GM06990 (cell line): Measurements from ENCODE around the gene WNT3.

Experiments
- DNase-seq: peaks from one replicate; pipeline ENCODE4 v3.0.0-alpha.2; 2011; ENCODE audit not compliant: insufficient read length; ENCODE audit errors: extremely low read depth
- H3K27me3 ChIP-seq: replicated peaks from 2 replicates; pipeline ENCODE4 v1.6.0; 2011; ENCODE audit warnings: low read length; ENCODE audit not compliant: control insufficient read depth, insufficient read depth
- H3K36me3 ChIP-seq: 2 replicates; pipeline ENCODE4 v1.5.1; 2011; ENCODE audit warnings: low read length; ENCODE audit not compliant: control insufficient read depth, insufficient read depth
- H3K4me3 ChIP-seq: replicated peaks from 2 replicates; pipeline ENCODE4 v1.5.1; 2011; ENCODE audit warnings: low read depth, mild to moderate bottlenecking, control low read depth, low read length
- CTCF ChIP-seq: IDR thresholded peaks from 2 replicates; pipeline ENCODE4 v1.5.1; 2011; ENCODE audit warnings: low read length, control low read depth, mild to moderate bottlenecking, inconsistent platforms; ENCODE audit not compliant: insufficient read depth, poor library complexity, severe bottlenecking

The WNT3 gene

GRCh38 chr17:46787478-46787877 is 31.0 kb downstream of the WNT3 start:
- TF ChIP-seq CTCF, result no peak
- Histone ChIP-seq H3K36me3 (no peaks in the 10 kb centered on the region), H3K27me3 (peaks cover 2% of the 10 kb centered on the region), H3K4me3 (no peak overlapping the region)
- no peak for DNase-seq

DNA sequence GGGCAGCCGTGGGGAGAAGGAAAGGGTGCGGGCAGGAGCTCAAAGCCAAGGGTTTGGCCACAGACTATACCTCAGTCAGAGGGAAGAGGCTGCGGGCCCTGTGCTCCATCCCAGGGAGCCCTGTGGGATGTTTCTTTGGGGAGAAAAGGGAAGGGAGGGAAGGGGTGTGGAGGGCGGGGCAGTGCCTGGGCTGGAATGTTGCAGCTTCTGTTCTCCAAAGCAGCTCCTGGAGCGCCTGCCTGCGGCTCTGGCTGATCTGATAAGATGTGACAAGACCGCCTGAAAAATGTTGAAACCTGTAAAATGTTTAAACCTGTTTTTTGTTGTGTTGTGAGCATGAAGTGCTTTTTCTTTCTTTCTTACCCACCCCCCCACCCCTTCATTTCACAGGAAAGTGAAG is 32.8 kb downstream of the WNT3 start:
- no peak for TF ChIP-seq CTCF
- Histone ChIP-seq H3K4me3 (no peak overlapping the region), H3K27me3 (peaks cover 2% of the 10 kb centered on the region), H3K36me3 (no peaks in the 10 kb centered on the region)
- no peak for DNase-seq

DNA sequence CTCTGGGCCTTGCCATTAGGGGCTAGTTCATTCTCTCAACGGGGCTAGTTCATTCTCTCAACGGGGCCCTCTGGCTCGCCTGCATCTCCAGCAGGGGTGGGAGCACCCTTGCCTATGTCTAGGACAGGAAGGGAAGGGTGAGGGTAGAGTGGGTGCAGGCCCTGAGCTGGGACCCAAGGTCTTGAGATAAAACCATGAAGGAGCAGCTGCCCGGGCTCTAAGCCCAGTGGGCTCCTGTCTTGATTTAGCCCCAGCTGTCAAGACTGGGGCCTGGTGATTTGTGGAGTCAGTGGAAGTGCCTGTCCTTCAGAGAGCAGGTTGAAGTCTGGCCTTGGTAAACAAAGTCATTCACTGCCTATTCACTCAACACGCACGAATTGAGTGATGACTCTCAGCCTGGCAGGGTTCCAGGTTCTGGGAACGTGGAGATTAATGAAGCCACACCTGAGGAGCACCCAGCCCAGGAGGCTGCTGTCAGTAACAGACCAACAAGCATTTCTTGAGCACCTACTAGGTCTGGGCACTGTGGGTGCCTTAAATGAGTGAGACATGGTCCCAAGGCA is 35.4 kb downstream of the WNT3 start:
- Histone ChIP-seq H3K36me3 (no peaks in the 10 kb centered on the region), H3K4me3 (no peak overlapping the region), H3K27me3 (no peaks in the 10 kb centered on the region)
- DNase-seq, result no peak
- no peak for TF ChIP-seq CTCF

DNA sequence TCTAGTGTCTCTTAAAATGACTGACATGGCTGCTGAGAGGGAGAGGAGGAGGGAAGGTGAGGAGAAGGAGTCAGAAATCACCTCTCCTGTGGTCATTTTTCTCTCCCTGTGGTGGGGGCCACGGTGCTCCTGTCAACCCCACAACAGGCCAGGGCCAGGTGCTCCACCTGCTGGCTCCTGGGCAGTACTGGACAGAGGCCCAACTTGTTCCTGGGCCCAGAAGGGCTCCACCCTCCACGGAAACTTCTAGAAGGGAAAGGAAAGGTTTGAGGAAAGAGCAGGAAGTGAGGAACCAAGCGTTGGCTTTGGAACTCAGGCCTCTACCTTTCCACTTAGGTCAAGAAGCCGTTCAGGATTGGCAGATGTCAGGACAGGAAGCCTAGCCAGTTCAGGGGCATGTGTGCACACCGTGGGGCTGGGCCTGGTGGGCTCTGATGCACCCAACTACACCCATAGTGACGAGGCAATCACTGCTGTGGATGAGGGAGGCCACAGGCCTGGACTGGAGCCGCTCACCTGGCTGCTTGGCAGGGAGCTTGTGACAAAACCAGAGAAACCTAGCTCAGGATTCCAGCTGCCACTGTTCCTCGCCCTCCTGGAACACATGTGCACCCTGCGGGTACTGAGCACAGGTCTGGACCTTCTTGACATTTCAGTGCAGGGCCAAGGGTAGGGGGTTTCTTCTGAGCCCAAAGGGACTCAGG is 36.1 kb downstream of the WNT3 start:
- H3K27me3 ChIP-seq, result no peaks in the 10 kb centered on the region
- DNase-seq, result no peak
- H3K36me3 ChIP-seq, result no peaks in the 10 kb centered on the region
- TF ChIP-seq CTCF, result peak; percentile 59
- no peak overlapping the region for H3K4me3 ChIP-seq

DNA sequence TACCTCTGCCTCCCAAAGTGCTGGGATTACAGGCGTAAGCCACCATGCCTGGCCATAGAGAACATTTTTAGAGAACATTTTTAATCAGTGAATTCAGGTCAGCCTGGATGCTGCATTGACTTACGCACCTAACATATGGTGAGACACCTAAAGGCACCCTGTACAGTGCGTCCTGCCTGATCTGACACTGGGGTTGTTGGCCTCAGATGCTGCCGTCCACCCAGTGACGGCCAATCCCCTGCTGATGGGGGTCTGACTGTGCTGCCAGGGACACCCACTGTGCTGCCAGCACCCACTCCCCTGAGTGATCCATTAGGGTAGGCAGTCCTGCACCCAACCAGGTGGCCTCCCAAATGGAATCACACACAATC is 38.5 kb downstream of the WNT3 start:
- no peak for TF ChIP-seq CTCF

More for the DNA sequence above, 38.5 kb downstream of the WNT3 start:
- Histone ChIP-seq H3K36me3 (no peaks in the 10 kb centered on the region), H3K4me3 (no peak overlapping the region), H3K27me3 (no peaks in the 10 kb centered on the region)
- DNase-seq, result no peak
